DMS 273 (cell line): ENCODE measurements around the gene SLC25A38.

Source experiments
- DNase-seq: peaks from one replicate; lab custom pipeline; 2025; ENCODE audit not compliant: unreplicated experiment; lab: John Stamatoyannopoulos, UW

SLC25A38 gene

GRCh38 chr3:39376959-39377634 lies 6.1 kb upstream of the SLC25A38 start:
- DNase-seq, result no peak

GRCh38 chr3:39378088-39378487 lies 5.1 kb upstream of the SLC25A38 start:
- no peak for DNase-seq

- DNase-seq, result no peak
These were observed 4.0 kb upstream of the SLC25A38 start for GRCh38 chr3:39378957-39379777.

- DNase-seq, result no peak
These were observed 3.4 kb upstream of the SLC25A38 start for GRCh38 chr3:39379778-39380155.

GRCh38 chr3:39381432-39381831 lies 1.7 kb upstream of the SLC25A38 start:
- DNase-seq, result no peak

GRCh38 chr3:39383881-39384664 lies 903 bp downstream of the SLC25A38 start:
- no peak for DNase-seq

- DNase-seq, result no peak
These were observed 1.5 kb downstream of the SLC25A38 start for GRCh38 chr3:39384665-39385000.

- DNase-seq, result no peak
These were observed 2.4 kb downstream of the SLC25A38 start for GRCh38 chr3:39385456-39386090.

- DNase-seq, result no peak
These were observed 3.1 kb downstream of the SLC25A38 start for GRCh38 chr3:39386318-39386717.

GRCh38 chr3:39387411-39387975 lies 4.3 kb downstream of the SLC25A38 start:
- DNase-seq, result no peak

- no peak for DNase-seq
These were observed 5.0 kb downstream of the SLC25A38 start for GRCh38 chr3:39388153-39388552.

GRCh38 chr3:39388741-39389248 lies 5.6 kb downstream of the SLC25A38 start:
- DNase-seq, result no peak

GRCh38 chr3:39390181-39390580 lies 7.0 kb downstream of the SLC25A38 start:
- DNase-seq, result no peak

- no peak for DNase-seq
These were observed 13.5 kb downstream of the SLC25A38 start for GRCh38 chr3:39396690-39397089.

- DNase-seq, result no peak
These were observed 15.5 kb downstream of the SLC25A38 start for GRCh38 chr3:39398700-39399099.

GRCh38 chr3:39401983-39402382 lies 18.8 kb downstream of the SLC25A38 start:
- no peak for DNase-seq

GRCh38 chr3:39404943-39405686 lies 21.9 kb downstream of the SLC25A38 start:
- no peak for DNase-seq

- DNase-seq, result no peak
These were observed 22.7 kb downstream of the SLC25A38 start for GRCh38 chr3:39405687-39406367.
